ENCODE data around the gene GSTM5.

GRCh38 chr1:109714661-109715372, 2.8 kb downstream of the GSTM5 start:
- TF ChIP-seq CTCF (conservative IDR thresholded peaks at IDR 0.05; ENCODE audit: low read length): no peak
- no peak for TF ChIP-seq EZH2phosphoT487 (IDR thresholded peaks at IDR 0.05; ENCODE audit: borderline replicate concordance, low read depth, low read length)

Measured in OCI-LY7 (cell line).